HG03159 (cell line): Measurements from ENCODE around the gene SCAANT1.

Experiments
- ATAC-seq: cut with Tn5 transposase; IDR thresholded peaks from one replicate; pipeline ENCODE4 v1.9.1; 2021; ENCODE audit warnings: mild to moderate bottlenecking, moderate library complexity; ENCODE audit not compliant: unreplicated experiment

Gene SCAANT1

GRCh38 chr3:63864008-63864964 lies 47.9 kb downstream of the SCAANT1 start:
- ATAC-seq = peak; percentile 58

GRCh38 chr3:63863150-63864007 lies 48.8 kb downstream of the SCAANT1 start, which contains the start of the genes ATXN7 and THOC7:
Gene ATXN7, plus strand, starts transcription at chr3:63863867. Its CDS starts 48,732 bp downstream, at chr3:63912599.
Gene THOC7, minus strand, starts transcription at chr3:63863805. Its CDS starts 15 bp downstream, at chr3:63863790.
- ATAC-seq = peak; percentile 81

- ATAC-seq = no peak
Observed at GRCh38 chr3:63862804-63863149, 49.4 kb downstream of the SCAANT1 start.
